SH-SY5Y (cell line): ENCODE results near the gene IL1RL2.

Experiments used
- GATA2 ChIP-seq: IDR thresholded peaks from 2 replicates; pipeline ENCODE4 v1.6.1; 2011; ENCODE audit warnings: mild to moderate bottlenecking, low read depth, low read length
- GATA3 ChIP-seq: IDR thresholded peaks from 2 replicates; pipeline ENCODE4 v1.6.1; 2011; ENCODE audit warnings: low read depth, mild to moderate bottlenecking, low read length, moderate library complexity

DNA sequence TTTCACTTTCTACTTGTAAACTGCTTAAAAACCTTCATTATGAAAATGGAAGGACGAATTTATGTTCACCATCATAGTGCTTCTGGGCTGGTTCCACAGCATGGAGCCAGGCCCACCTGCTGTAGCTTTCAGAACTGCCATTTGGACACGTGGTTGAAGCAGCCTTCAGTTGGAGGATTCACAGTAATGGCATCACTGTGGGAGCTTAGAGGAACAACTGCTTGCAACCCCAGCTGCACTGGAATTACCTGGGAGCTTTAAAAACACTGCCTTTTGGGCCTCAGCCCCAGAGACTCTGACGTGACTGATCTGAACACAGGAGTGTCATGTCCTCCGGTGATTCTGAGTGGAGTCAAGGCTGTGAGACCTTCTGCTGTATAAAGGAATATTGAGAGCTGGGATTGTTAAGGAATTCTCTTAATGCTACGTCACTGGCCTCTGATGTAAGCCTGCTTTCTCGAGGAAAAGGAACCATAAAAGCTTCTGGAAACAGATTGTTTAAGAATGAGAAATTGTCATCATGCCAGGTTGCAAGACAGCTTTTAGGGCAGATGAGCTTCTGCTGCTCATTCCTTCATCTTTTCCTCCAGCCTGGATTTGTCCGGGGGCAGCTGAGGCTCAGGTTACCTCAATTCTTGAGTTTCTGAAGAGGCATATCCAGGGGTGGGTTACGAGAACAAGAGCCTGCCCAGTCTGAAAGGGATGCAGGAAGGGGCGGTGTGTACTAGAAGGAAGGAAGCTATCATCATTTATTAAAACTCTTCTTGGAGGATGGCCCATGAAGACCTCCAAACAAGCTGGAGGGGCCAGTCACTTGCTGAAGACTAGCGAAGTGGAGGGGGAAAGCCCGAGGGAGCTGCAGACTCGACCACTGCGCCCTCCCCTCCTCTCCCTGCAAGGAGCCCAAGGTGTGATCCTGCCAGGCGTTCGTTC lies 45.5 kb upstream of the IL1RL2 start:
- TF ChIP-seq GATA2 = no peak
- no peak for TF ChIP-seq GATA3
